HepG2 (cell line): ENCODE data around the gene TRIM72. TPM values are rescaled to one million over a fixed set of nuclear protein-coding genes. Genes with fewer than 3 reads are reported as not detected.

Experiments used
- ATF1 ChIP-seq: IDR thresholded peaks from 2 replicates; pipeline ENCODE4 v1.6.1; 2016; ENCODE audit warnings: mild to moderate bottlenecking, control low read depth
- ATF7-NPFF ChIP-seq: sonication (generic); formaldehyde crosslinking; IDR thresholded peaks from 2 replicates; pipeline ENCODE4 v1.8.1; 2023; ENCODE audit warnings: mild to moderate bottlenecking, low read depth, missing genetic modification reagents, moderate library complexity
- FOSL2 ChIP-seq: sonication (generic); formaldehyde crosslinking; IDR thresholded peaks from 2 replicates; pipeline ENCODE4 v1.4.0; 2020; ENCODE audit warnings: missing genetic modification reagents
- GTF2F1 ChIP-seq: fragments of 150-350 bp; IDR thresholded peaks from 2 replicates; pipeline ENCODE4 v1.6.1; 2014; ENCODE audit warnings: low read length
- HMG20A ChIP-seq: IDR thresholded peaks from 2 replicates; pipeline ENCODE4 v1.6.1; 2016; ENCODE audit warnings: borderline replicate concordance
- KAT2B ChIP-seq: fragments of 150-350 bp; IDR thresholded peaks from 2 replicates; pipeline ENCODE4 v1.6.1; 2014; ENCODE audit warnings: low read depth, low read length, borderline replicate concordance
- LCORL ChIP-seq, 2 experiments: fragments of 450-650 bp in 1 of 2; sonication (generic) in 1 of 2; formaldehyde crosslinking in 1 of 2; IDR thresholded peaks; 2 replicates each; pipeline versions ENCODE4 v1.5.0 to v1.6.1; 2017 to 2020; ENCODE audit warnings: antibody characterized with exemption in 1 of 2, missing genetic modification reagents in 1 of 2
- MXD4 ChIP-seq: IDR thresholded peaks from 2 replicates; pipeline ENCODE4 v1.6.1; 2016; ENCODE audit warnings: mild to moderate bottlenecking, missing biosample characterization, missing genetic modification reagents
- ONECUT2 ChIP-seq: sonication (generic); formaldehyde crosslinking; IDR thresholded peaks from 2 replicates; pipeline ENCODE4 v1.4.0; 2020; ENCODE audit warnings: missing genetic modification reagents
- PRMT3 ChIP-seq: sonication (generic); formaldehyde crosslinking; IDR thresholded peaks from 2 replicates; pipeline ENCODE4 v1.8.1; 2022; ENCODE audit warnings: low read depth, mild to moderate bottlenecking, moderate library complexity, missing genetic modification reagents, borderline replicate concordance
- TBX3 ChIP-seq: fragments of 450-650 bp; IDR thresholded peaks from 2 replicates; pipeline ENCODE4 v1.6.1; 2017; ENCODE audit warnings: antibody characterized with exemption, mild to moderate bottlenecking, inconsistent platforms, borderline replicate concordance
- ZIK1 ChIP-seq: sonication (generic); formaldehyde crosslinking; IDR thresholded peaks from 2 replicates; pipeline ENCODE4 v1.5.0; 2020; ENCODE audit warnings: mild to moderate bottlenecking, low read depth, missing genetic modification reagents, borderline replicate concordance
- ZNF136 ChIP-seq: sonication (generic); formaldehyde crosslinking; IDR thresholded peaks from 2 replicates; pipeline ENCODE4 v1.8.1; 2022; ENCODE audit warnings: low read depth, mild to moderate bottlenecking, moderate library complexity, missing genetic modification reagents
- ZNF44 ChIP-seq: sonication (generic); formaldehyde crosslinking; IDR thresholded peaks from 2 replicates; pipeline ENCODE4 v1.5.1; 2020; ENCODE audit warnings: mild to moderate bottlenecking, missing genetic modification reagents
- ZNF558 ChIP-seq: sonication (generic); formaldehyde crosslinking; IDR thresholded peaks from 2 replicates; pipeline ENCODE4 v1.9.0; 2022; ENCODE audit warnings: mild to moderate bottlenecking, missing genetic modification reagents, borderline replicate concordance
- ZNF616 ChIP-seq: sonication (generic); formaldehyde crosslinking; IDR thresholded peaks from 2 replicates; pipeline ENCODE4 v1.5.0; 2020; ENCODE audit warnings: low read depth, mild to moderate bottlenecking, missing genetic modification reagents
- ZNF720 ChIP-seq: sonication (generic); formaldehyde crosslinking; IDR thresholded peaks from 2 replicates; pipeline ENCODE4 v1.4.0; 2020; ENCODE audit warnings: missing genetic modification reagents
- ZSCAN22 ChIP-seq: sonication (generic); formaldehyde crosslinking; IDR thresholded peaks from 2 replicates; pipeline ENCODE4 v1.4.0; 2020; ENCODE audit warnings: mild to moderate bottlenecking, missing genetic modification reagents
- polyA plus RNA-seq, 8 experiments: library from polyadenylated mRNA; depleted of rRNA in 3 of 8; stranded (reverse) in 7 of 8; unstranded in 1 of 8; fragments of >200 nt; fragmentation: Illumina TruSeq in 4 of 8; extraction: Trizol in 4 of 8; gene quantifications; 2 replicates each; pipeline versions ENCODE4 v1.2.1 to v1.2.3, GENCODE V29; 2011 to 2016; ENCODE audit warnings: low read depth in 4 of 8, missing spikeins in 1 of 8, mixed read lengths in 1 of 8; ENCODE audit not compliant: insufficient read depth in 1 of 8
- total RNA-seq, 5 experiments: library from RNA; depleted of rRNA; stranded (reverse); fragments of >200 nt; fragmentation: Illumina TruSeq; extraction: Trizol; gene quantifications; 2 replicates each; pipeline ENCODE4 v1.2.3, GENCODE V29; 2016; ENCODE audit warnings: low read depth in 1 of 5
- TF ChIP-seq, protein P1 (sequence below): sonication (generic); formaldehyde crosslinking; IDR thresholded peaks from 2 replicates; pipeline ENCODE4 v1.4.0; 2020; ENCODE audit warnings: missing genetic modification reagents, borderline replicate concordance
- TF ChIP-seq, protein P2 (sequence below): sonication (generic); formaldehyde crosslinking; IDR thresholded peaks from 2 replicates; pipeline ENCODE4 v1.8.1; 2022; ENCODE audit warnings: low read depth, mild to moderate bottlenecking, missing genetic modification reagents
- TF ChIP-seq, protein P3 (sequence below): sonication (generic); formaldehyde crosslinking; conservative IDR thresholded peaks from 2 replicates; pipeline ENCODE4 v1.8.0; 2022; ENCODE audit warnings: low read depth, missing genetic modification reagents
- TF ChIP-seq, protein P4 (sequence below): sonication (generic); formaldehyde crosslinking; IDR thresholded peaks from 2 replicates; pipeline ENCODE4 v1.8.0; 2022; ENCODE audit warnings: mild to moderate bottlenecking, missing genetic modification reagents, moderate library complexity

TRIM72 gene
- total and polyA plus RNA-seq, 2 of the 13 experiments (the other 11 are each of a cell fraction or from before 2014, with no cell fraction given): not detected

DNA sequence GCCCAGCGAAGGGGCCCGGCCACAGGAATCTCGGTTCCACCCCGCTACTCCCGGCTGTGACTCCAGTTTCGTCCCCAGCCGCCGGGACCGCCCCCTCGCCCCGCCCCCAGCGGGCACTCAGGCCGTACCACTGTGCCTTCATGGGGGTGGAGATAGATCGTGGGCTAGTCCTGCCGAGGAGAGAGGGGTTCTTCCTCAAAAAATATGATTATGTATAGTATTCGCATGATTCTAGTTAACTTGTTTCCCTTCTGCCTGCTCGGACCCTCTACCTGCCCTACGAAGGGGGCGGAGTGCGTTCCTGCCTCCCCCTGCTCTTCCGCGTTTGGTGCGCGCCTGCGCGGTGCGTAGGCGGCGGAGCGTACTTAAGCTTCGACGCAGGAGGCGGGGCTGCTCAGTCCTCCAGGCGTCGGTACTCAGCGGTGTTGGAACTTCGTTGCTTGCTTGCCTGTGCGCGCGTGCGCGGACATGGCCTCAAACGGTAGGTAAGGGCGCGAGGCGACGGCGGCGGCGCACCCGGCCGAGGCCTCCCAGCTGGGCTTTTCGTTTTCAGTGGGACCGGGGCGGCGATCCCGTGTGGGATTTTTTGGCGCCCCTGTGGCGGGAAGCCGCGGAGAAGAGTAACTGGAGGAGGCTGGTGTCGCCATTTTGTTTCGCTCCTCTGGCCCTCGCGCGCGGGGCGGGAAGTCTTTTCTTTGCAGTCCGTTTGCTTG, 34.0 kb upstream of the TRIM72 start, which contains the start of gene FUS (continued):
- TF ChIP-seq ATF7-NPFF (CRISPR knock-in tag) (peak; percentile 84), FOSL2 (peak; percentile 58), ZIK1 (CRISPR knock-in tag) (no peak; the same call in 1 of the 2 replicates), ZNF616 (peak; percentile 94), ATF1 (CRISPR knock-in tag) (peak; percentile 51; the same call in 1 of the 2 replicates), ZNF558 (CRISPR knock-in tag) (peak; percentile 90; the same call in 1 of the 2 replicates), MXD4 (peak; percentile 78), GTF2F1 (peak; percentile 97), ZSCAN22 (CRISPR knock-in tag) (peak; percentile 37; the same call in 1 of the 2 replicates), KAT2B (no peak), ZNF136 (peak; percentile 94), TBX3 (peak; percentile 71), ZNF44 (CRISPR knock-in tag) (peak; percentile 97), ZNF720 (0 out of 2 replicates have a peak, but pooled peaks have one; percentile 81), PRMT3 (CRISPR knock-in tag) (peak; percentile 84; the same call in 1 of the 2 replicates), ONECUT2 (CRISPR knock-in tag) (peak; percentile 41; the same call in 1 of the 2 replicates), LCORL (IDR thresholded peaks at IDR 0.05) (no peak), LCORL (CRISPR knock-in tag; IDR thresholded peaks at IDR 0.05) (no peak), HMG20A (no peak)
- TF ChIP-seq, protein P1, sequence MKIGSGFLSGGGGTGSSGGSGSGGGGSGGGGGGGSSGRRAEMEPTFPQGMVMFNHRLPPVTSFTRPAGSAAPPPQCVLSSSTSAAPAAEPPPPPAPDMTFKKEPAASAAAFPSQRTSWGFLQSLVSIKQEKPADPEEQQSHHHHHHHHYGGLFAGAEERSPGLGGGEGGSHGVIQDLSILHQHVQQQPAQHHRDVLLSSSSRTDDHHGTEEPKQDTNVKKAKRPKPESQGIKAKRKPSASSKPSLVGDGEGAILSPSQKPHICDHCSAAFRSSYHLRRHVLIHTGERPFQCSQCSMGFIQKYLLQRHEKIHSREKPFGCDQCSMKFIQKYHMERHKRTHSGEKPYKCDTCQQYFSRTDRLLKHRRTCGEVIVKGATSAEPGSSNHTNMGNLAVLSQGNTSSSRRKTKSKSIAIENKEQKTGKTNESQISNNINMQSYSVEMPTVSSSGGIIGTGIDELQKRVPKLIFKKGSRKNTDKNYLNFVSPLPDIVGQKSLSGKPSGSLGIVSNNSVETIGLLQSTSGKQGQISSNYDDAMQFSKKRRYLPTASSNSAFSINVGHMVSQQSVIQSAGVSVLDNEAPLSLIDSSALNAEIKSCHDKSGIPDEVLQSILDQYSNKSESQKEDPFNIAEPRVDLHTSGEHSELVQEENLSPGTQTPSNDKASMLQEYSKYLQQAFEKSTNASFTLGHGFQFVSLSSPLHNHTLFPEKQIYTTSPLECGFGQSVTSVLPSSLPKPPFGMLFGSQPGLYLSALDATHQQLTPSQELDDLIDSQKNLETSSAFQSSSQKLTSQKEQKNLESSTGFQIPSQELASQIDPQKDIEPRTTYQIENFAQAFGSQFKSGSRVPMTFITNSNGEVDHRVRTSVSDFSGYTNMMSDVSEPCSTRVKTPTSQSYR (CRISPR knock-in tag): peak; percentile 68
- TF ChIP-seq, protein P2, sequence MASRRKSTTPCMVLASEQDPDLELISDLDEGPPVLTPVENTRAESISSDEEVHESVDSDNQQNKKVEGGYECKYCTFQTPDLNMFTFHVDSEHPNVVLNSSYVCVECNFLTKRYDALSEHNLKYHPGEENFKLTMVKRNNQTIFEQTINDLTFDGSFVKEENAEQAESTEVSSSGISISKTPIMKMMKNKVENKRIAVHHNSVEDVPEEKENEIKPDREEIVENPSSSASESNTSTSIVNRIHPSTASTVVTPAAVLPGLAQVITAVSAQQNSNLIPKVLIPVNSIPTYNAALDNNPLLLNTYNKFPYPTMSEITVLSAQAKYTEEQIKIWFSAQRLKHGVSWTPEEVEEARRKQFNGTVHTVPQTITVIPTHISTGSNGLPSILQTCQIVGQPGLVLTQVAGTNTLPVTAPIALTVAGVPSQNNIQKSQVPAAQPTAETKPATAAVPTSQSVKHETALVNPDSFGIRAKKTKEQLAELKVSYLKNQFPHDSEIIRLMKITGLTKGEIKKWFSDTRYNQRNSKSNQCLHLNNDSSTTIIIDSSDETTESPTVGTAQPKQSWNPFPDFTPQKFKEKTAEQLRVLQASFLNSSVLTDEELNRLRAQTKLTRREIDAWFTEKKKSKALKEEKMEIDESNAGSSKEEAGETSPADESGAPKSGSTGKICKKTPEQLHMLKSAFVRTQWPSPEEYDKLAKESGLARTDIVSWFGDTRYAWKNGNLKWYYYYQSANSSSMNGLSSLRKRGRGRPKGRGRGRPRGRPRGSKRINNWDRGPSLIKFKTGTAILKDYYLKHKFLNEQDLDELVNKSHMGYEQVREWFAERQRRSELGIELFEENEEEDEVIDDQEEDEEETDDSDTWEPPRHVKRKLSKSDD (CRISPR knock-in tag): no peak
- TF ChIP-seq, protein P3, sequence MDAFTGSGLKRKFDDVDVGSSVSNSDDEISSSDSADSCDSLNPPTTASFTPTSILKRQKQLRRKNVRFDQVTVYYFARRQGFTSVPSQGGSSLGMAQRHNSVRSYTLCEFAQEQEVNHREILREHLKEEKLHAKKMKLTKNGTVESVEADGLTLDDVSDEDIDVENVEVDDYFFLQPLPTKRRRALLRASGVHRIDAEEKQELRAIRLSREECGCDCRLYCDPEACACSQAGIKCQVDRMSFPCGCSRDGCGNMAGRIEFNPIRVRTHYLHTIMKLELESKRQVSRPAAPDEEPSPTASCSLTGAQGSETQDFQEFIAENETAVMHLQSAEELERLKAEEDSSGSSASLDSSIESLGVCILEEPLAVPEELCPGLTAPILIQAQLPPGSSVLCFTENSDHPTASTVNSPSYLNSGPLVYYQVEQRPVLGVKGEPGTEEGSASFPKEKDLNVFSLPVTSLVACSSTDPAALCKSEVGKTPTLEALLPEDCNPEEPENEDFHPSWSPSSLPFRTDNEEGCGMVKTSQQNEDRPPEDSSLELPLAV: peak; percentile 90
- TF ChIP-seq, protein P4, sequence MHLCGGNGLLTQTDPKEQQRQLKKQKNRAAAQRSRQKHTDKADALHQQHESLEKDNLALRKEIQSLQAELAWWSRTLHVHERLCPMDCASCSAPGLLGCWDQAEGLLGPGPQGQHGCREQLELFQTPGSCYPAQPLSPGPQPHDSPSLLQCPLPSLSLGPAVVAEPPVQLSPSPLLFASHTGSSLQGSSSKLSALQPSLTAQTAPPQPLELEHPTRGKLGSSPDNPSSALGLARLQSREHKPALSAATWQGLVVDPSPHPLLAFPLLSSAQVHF (CRISPR knock-in tag): peak; percentile 93
